GM23338 (cell line): ENCODE measurements around the gene FBXO2.

Experiments
- EZH2 ChIP-seq: fragments of 200-600 bp; sonication (generic); IDR thresholded peaks from one replicate; pipeline ENCODE4 v1.8.0; 2017; ENCODE audit warnings: antibody characterized with exemption, mild to moderate bottlenecking, low read depth; ENCODE audit not compliant: unreplicated experiment
- EZH2phosphoT487 ChIP-seq: fragments of 200-600 bp; sonication (generic); IDR thresholded peaks from one replicate; pipeline ENCODE4 v1.8.1; 2018; ENCODE audit warnings: antibody characterized with exemption; ENCODE audit not compliant: unreplicated experiment
- JUNB ChIP-seq: IDR thresholded peaks from one replicate; pipeline ENCODE4 v1.6.1; 2016; ENCODE audit warnings: antibody characterized with exemption; ENCODE audit not compliant: unreplicated experiment
- POLR2AphosphoS5 ChIP-seq: IDR thresholded peaks from 2 replicates; pipeline ENCODE4 v1.6.1; 2016; ENCODE audit warnings: antibody characterized with exemption, low read depth
- ZNF331 ChIP-seq: fragments of 250-450 bp; sonication (Bioruptor Pico); IDR thresholded peaks from 2 replicates; pipeline ENCODE4 v1.5.0; 2020; ENCODE audit warnings: low read depth, mild to moderate bottlenecking, moderate library complexity
- TF ChIP-seq, protein P1 (sequence below), 2 experiments: fragments of 200-600 bp in 1 of 2; sonication (generic) in 1 of 2; conservative IDR thresholded peaks; 2 replicates each; pipeline versions ENCODE4 v1.5.1 to v1.6.1; 2016 to 2017; ENCODE audit warnings: antibody characterized with exemption in 2 of 2, low read depth in 2 of 2, mild to moderate bottlenecking in 2 of 2, moderate library complexity in 1 of 2
- TF ChIP-seq, protein P2 (sequence below): IDR thresholded peaks from one replicate; pipeline ENCODE4 v1.6.1; 2018; ENCODE audit warnings: antibody characterized with exemption; ENCODE audit not compliant: unreplicated experiment

DNA sequence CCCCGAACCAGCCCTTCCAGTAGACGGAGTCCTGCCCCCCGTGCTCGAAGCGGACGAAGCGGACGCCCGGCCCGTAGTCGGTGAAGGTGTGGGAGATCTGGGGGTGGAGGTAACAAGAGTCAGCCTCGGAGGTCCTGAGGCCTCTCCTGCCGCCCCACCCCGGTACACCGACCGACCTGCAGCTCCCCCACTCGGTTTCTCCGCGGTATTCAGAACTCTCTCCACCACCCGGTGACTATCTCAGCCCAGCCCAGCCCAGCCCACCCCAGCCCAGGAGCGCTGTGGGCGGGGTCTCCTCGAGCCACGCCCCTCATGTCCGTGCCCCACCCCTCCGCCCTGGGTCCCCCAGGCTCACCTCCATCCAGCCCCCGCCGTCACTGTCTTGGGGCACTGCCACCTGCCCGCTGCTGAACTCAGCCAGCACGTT is 5.5 kb downstream of the FBXO2 start:
- TF ChIP-seq EZH2: no peak
- no peak for TF ChIP-seq JUNB
- TF ChIP-seq, protein P1, sequence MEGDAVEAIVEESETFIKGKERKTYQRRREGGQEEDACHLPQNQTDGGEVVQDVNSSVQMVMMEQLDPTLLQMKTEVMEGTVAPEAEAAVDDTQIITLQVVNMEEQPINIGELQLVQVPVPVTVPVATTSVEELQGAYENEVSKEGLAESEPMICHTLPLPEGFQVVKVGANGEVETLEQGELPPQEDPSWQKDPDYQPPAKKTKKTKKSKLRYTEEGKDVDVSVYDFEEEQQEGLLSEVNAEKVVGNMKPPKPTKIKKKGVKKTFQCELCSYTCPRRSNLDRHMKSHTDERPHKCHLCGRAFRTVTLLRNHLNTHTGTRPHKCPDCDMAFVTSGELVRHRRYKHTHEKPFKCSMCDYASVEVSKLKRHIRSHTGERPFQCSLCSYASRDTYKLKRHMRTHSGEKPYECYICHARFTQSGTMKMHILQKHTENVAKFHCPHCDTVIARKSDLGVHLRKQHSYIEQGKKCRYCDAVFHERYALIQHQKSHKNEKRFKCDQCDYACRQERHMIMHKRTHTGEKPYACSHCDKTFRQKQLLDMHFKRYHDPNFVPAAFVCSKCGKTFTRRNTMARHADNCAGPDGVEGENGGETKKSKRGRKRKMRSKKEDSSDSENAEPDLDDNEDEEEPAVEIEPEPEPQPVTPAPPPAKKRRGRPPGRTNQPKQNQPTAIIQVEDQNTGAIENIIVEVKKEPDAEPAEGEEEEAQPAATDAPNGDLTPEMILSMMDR (conservative IDR thresholded peaks at IDR 0.05; ENCODE audit: low read depth in 2 of 2): no peak; a peak in 1 of 4 replicates
- no peak for TF ChIP-seq POLR2AphosphoS5
- no peak for TF ChIP-seq EZH2phosphoT487
- TF ChIP-seq, protein P2, sequence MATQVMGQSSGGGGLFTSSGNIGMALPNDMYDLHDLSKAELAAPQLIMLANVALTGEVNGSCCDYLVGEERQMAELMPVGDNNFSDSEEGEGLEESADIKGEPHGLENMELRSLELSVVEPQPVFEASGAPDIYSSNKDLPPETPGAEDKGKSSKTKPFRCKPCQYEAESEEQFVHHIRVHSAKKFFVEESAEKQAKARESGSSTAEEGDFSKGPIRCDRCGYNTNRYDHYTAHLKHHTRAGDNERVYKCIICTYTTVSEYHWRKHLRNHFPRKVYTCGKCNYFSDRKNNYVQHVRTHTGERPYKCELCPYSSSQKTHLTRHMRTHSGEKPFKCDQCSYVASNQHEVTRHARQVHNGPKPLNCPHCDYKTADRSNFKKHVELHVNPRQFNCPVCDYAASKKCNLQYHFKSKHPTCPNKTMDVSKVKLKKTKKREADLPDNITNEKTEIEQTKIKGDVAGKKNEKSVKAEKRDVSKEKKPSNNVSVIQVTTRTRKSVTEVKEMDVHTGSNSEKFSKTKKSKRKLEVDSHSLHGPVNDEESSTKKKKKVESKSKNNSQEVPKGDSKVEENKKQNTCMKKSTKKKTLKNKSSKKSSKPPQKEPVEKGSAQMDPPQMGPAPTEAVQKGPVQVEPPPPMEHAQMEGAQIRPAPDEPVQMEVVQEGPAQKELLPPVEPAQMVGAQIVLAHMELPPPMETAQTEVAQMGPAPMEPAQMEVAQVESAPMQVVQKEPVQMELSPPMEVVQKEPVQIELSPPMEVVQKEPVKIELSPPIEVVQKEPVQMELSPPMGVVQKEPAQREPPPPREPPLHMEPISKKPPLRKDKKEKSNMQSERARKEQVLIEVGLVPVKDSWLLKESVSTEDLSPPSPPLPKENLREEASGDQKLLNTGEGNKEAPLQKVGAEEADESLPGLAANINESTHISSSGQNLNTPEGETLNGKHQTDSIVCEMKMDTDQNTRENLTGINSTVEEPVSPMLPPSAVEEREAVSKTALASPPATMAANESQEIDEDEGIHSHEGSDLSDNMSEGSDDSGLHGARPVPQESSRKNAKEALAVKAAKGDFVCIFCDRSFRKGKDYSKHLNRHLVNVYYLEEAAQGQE: no peak
- no peak for TF ChIP-seq ZNF331
